K562 (cell line): Measurements from ENCODE around the gene NUFIP1.

Experiments used
- CTCF ChIP-seq, 3 experiments: IDR thresholded peaks in 2 of 3; conservative IDR thresholded peaks in 1 of 3; 2 replicates each; pipeline ENCODE4 v1.5.1; 2011 to 2012; ENCODE audit warnings: low read length in 3 of 3, mild to moderate bottlenecking in 3 of 3, control low read depth in 2 of 3, improper control_type of control experiment in 1 of 3, inconsistent platforms in 1 of 3, low read depth in 1 of 3, mixed read lengths in 1 of 3, moderate library complexity in 1 of 3; ENCODE audit not compliant: insufficient read depth in 2 of 3
- GABPA ChIP-seq: fragments of 200-800 bp; sonication (Bioruptor generic); conservative IDR thresholded peaks from 2 replicates; pipeline ENCODE4 v1.6.1; 2016; ENCODE audit warnings: low read depth, missing genetic modification characterization, missing compliant biosample characterization
- HMG20B ChIP-seq: fragments of 250-450 bp; sonication (Bioruptor Pico); IDR thresholded peaks from 2 replicates; pipeline ENCODE4 v1.5.0; 2021; ENCODE audit warnings: mild to moderate bottlenecking
- NCOA6 ChIP-seq: fragments of 450-650 bp; IDR thresholded peaks from 2 replicates; pipeline ENCODE4 v1.6.1; 2017; ENCODE audit warnings: mild to moderate bottlenecking
- POLR2A ChIP-seq: fragments of 450-650 bp; conservative IDR thresholded peaks from 2 replicates; pipeline ENCODE4 v1.6.1; 2016
- POLR2AphosphoS5 ChIP-seq: IDR thresholded peaks from 2 replicates; pipeline ENCODE4 v1.6.1; 2011; ENCODE audit warnings: mild to moderate bottlenecking, low read depth, low read length, moderate library complexity; ENCODE audit not compliant: control insufficient read depth, insufficient read depth
- RAD21 ChIP-seq, 2 experiments: fragments of 250-450 bp in 1 of 2; fragments of 450-650 bp in 1 of 2; sonication (Bioruptor Pico) in 1 of 2; formaldehyde crosslinking in 1 of 2; IDR thresholded peaks in 1 of 2; conservative IDR thresholded peaks in 1 of 2; 2 replicates each; pipeline versions ENCODE4 v1.4.0 to v1.8.0; 2020 to 2022; ENCODE audit warnings: mild to moderate bottlenecking in 2 of 2, moderate library complexity in 1 of 2
- STAT6 ChIP-seq: sonication (generic); formaldehyde crosslinking; IDR thresholded peaks from 2 replicates; pipeline ENCODE4 v1.8.1; 2023; ENCODE audit warnings: mild to moderate bottlenecking, missing genetic modification reagents
- ZBTB17 ChIP-seq: fragments of 450-650 bp; formaldehyde crosslinking; IDR thresholded peaks from 2 replicates; pipeline ENCODE4 v1.4.0; 2020; ENCODE audit warnings: mild to moderate bottlenecking
- ZNF395 ChIP-seq: fragments of 200-800 bp; sonication (Bioruptor generic); IDR thresholded peaks from 2 replicates; pipeline ENCODE4 v1.6.1; 2017; ENCODE audit warnings: missing genetic modification characterization, missing compliant biosample characterization
- ZNF609 ChIP-seq: sonication (generic); formaldehyde crosslinking; IDR thresholded peaks from 2 replicates; pipeline ENCODE4 v1.8.1; 2023; ENCODE audit warnings: missing genetic modification reagents, mild to moderate bottlenecking, borderline replicate concordance

GRCh38 chr13:45007225-45007624 is 18.0 kb upstream of the NUFIP1 start:
- TF ChIP-seq CTCF (IDR thresholded peaks at IDR 0.05 in 2 of 3, conservative IDR thresholded peaks at IDR 0.05 in 1 of 3; ENCODE audit: insufficient read depth in 2 of 3, low read depth in 1 of 3, low read length in 3 of 3) (no peak), GABPA (tag) (no peak), POLR2AphosphoS5 (no peak), STAT6 (CRISPR knock-in tag) (no peak), ZBTB17 (CRISPR knock-in tag) (no peak), ZNF395 (CRISPR knock-in tag) (no peak), RAD21 (CRISPR knock-in tag; conservative IDR thresholded peaks at IDR 0.05 in 1 of 2, IDR thresholded peaks at IDR 0.05 in 1 of 2) (no peak), ZNF609 (CRISPR knock-in tag) (no peak), POLR2A (no peak), NCOA6 (no peak), HMG20B (CRISPR knock-in tag) (no peak)
